ENCODE results near the gene DNAJC21.
A peak's percentile ranks its signal among the peaks of the same experiment; 100 is the strongest.

DNAJC21 gene

DNA sequence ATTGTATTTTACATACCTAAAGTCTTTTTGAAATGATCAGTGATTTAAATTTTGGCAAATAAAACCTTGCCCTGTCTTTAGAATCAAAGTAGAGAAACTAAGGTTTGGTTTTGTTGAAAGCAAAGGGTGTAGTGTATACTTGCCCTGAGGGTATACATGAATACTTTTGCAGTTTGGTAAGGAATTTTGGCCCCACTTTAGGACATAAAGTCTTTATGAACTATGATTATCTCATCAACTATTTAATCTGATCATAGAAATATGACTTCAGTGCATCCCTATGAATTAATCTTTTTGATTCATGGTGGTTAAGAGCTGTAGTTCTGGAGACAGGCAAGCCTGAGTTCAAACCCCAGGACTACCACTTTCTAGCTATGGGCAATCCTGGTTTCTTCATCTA is 31.7 kb upstream of the DNAJC21 start:
- H3K79me1 ChIP-seq (replicated peaks; ENCODE audit: low read length, poor library complexity, severe bottlenecking) = peaks cover 1% of the 10 kb centered on the region
- no peak overlapping the region for H2AK5ac ChIP-seq (ENCODE audit: low read length, severe bottlenecking)
- no peak overlapping the region for H3K23ac ChIP-seq (ENCODE audit: low read length in 2 of 2)
- H3K9me3 ChIP-seq (ENCODE audit: control insufficient read depth, low read length) = no peaks in the 10 kb centered on the region
- H2BK120ac ChIP-seq (ENCODE audit: low read depth, low read length) = no peak overlapping the region
- H2BK5ac ChIP-seq (ENCODE audit: low read depth, low read length, poor library complexity, severe bottlenecking) = no peak overlapping the region
- H3K9ac ChIP-seq (ENCODE audit: low read length) = no peak overlapping the region
- no peak overlapping the region for H3K18ac ChIP-seq (ENCODE audit: low read depth in 1 of 2, low read length in 2 of 2)
- H3K4me3 ChIP-seq (ENCODE audit: insufficient read depth in 1 of 2, low read depth in 1 of 2, low read length in 2 of 2) = no peak overlapping the region
- no peak overlapping the region for H2AFZ ChIP-seq (ENCODE audit: low read depth, low read length)
- no peak overlapping the region for H3K4ac ChIP-seq (ENCODE audit: low read depth in 1 of 2, low read length in 2 of 2)
- no peak overlapping the region for H4K91ac ChIP-seq (ENCODE audit: low read length)
- H2BK15ac ChIP-seq (ENCODE audit: low read depth, poor library complexity, severe bottlenecking) = no peak overlapping the region
- peaks cover 0 to 13% of the 10 kb centered on the region in 2 experiments for H3K36me3 ChIP-seq (ENCODE audit: control insufficient read depth in 1 of 2, insufficient read depth in 2 of 2, low read depth in 1 of 2, low read length in 2 of 2)
- H2BK12ac ChIP-seq (ENCODE audit: low read length in 2 of 2) = no peak overlapping the region
- H3K27ac ChIP-seq (ENCODE audit: low read length, poor library complexity, severe bottlenecking) = no peak overlapping the region
- H3K27me3 ChIP-seq (ENCODE audit: control insufficient read depth in 1 of 2, insufficient read depth in 1 of 2, low read length in 2 of 2) = no peaks in the 10 kb centered on the region
- H3K14ac ChIP-seq (ENCODE audit: low read length in 2 of 2) = no peak overlapping the region
- no peaks in the 10 kb centered on the region for H3K4me1 ChIP-seq (ENCODE audit: control insufficient read depth, insufficient read depth, low read depth, low read length)
- DNase-seq = no peak
- H3K4me2 ChIP-seq (ENCODE audit: low read length, poor library complexity, severe bottlenecking) = no peak overlapping the region
- no peak overlapping the region for H4K8ac ChIP-seq (ENCODE audit: low read length)

DNA sequence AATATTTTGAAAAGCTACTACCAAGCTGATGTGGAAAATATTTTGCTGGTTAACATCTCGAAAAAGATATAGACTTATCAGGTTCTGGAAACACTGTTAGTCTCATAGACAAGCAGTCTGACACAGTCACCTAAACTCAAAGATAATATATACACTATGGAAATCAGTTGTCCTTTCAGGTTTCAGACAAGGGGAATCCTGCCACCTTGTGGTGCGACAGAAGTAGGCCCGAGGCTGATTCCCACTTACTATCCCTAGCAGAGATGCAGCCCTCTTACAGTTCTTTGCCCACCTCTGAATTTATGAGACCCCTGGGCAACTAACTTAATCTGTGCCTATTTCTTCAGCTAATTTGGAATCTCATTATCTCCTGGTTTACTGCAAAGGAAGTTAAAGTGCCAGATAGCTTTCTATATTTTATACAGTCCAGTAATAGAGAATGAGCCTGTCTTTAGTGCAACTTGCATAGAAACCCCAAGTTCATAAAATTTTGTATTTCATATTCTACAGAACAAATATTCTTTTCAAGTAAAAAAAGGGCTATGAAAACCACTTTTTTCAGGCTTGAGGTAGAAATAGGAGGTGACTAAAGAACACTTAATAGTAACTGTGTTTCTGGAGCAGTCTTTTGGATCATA is 31.0 kb upstream of the DNAJC21 start:
- H2AK5ac ChIP-seq (ENCODE audit: low read length, severe bottlenecking) = no peak overlapping the region
- no peaks in the 10 kb centered on the region for H3K27me3 ChIP-seq (ENCODE audit: control insufficient read depth in 1 of 2, insufficient read depth in 1 of 2, low read length in 2 of 2)
- H3K23ac ChIP-seq (ENCODE audit: low read length in 2 of 2) = no peak overlapping the region
- H4K8ac ChIP-seq (ENCODE audit: low read length) = no peak overlapping the region
- no peaks in the 10 kb centered on the region for H3K9me3 ChIP-seq (ENCODE audit: control insufficient read depth, low read length)
- H3K79me1 ChIP-seq (replicated peaks; ENCODE audit: low read length, poor library complexity, severe bottlenecking) = peaks cover 1% of the 10 kb centered on the region
- H3K9ac ChIP-seq (ENCODE audit: low read length) = no peak overlapping the region
- no peak overlapping the region for H2BK12ac ChIP-seq (ENCODE audit: low read length in 2 of 2)
- no peak overlapping the region for H3K14ac ChIP-seq (ENCODE audit: low read length in 2 of 2)
- peaks cover 0 to 17% of the 10 kb centered on the region in 2 experiments for H3K36me3 ChIP-seq (ENCODE audit: control insufficient read depth in 1 of 2, insufficient read depth in 2 of 2, low read depth in 1 of 2, low read length in 2 of 2)
- H2BK120ac ChIP-seq (ENCODE audit: low read depth, low read length) = no peak overlapping the region
- H2AFZ ChIP-seq (ENCODE audit: low read depth, low read length) = no peak overlapping the region
- no peak overlapping the region for H2BK15ac ChIP-seq (ENCODE audit: low read depth, poor library complexity, severe bottlenecking)
- no peak overlapping the region for H2BK5ac ChIP-seq (ENCODE audit: low read depth, low read length, poor library complexity, severe bottlenecking)
- no peak overlapping the region for H3K18ac ChIP-seq (ENCODE audit: low read depth in 1 of 2, low read length in 2 of 2)
- WGBS = 0% methylated on average over 3 of the region's 3 CpGs
- no peak overlapping the region for H3K4me2 ChIP-seq (ENCODE audit: low read length, poor library complexity, severe bottlenecking)
- no peak overlapping the region for H3K27ac ChIP-seq (ENCODE audit: low read length, poor library complexity, severe bottlenecking)
- H3K4me1 ChIP-seq (ENCODE audit: control insufficient read depth, insufficient read depth, low read depth, low read length) = no peaks in the 10 kb centered on the region
- H3K4ac ChIP-seq (ENCODE audit: low read depth in 1 of 2, low read length in 2 of 2) = no peak overlapping the region
- no peak overlapping the region for H3K4me3 ChIP-seq (ENCODE audit: insufficient read depth in 1 of 2, low read depth in 1 of 2, low read length in 2 of 2)
- peak; percentile 76 for DNase-seq
- H4K91ac ChIP-seq (ENCODE audit: low read length) = no peak overlapping the region

DNA sequence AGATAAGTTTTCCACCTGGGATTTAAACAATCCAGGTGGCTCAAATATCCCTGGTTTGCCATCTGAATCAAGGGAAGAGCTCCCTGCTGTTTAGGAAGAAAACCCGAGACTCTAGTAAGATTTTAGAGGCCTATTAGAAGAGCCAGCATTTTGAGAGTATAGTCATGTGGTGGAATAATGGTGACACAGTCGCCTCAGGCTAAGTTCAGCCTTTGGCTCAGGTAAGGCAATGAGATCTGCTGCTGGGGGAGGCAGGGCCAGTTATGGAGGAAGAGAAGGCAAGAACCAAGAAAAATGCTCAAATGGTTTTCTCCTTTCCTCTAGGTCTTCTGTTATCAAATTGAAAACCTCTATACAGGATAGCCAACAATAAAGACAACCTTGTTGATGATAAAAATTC is 30.3 kb upstream of the DNAJC21 start:
- Histone ChIP-seq H2AK5ac (ENCODE audit: low read length, severe bottlenecking) (no peak overlapping the region), H2AFZ (ENCODE audit: low read depth, low read length) (no peak overlapping the region), H3K23ac (ENCODE audit: low read length in 2 of 2) (no peak overlapping the region), H2BK120ac (ENCODE audit: low read depth, low read length) (no peak overlapping the region), H3K27ac (ENCODE audit: low read length, poor library complexity, severe bottlenecking) (no peak overlapping the region), H3K4me2 (ENCODE audit: low read length, poor library complexity, severe bottlenecking) (no peak overlapping the region), H2BK5ac (ENCODE audit: low read depth, low read length, poor library complexity, severe bottlenecking) (no peak overlapping the region), H2BK12ac (ENCODE audit: low read length in 2 of 2) (no peak overlapping the region), H3K4me3 (ENCODE audit: insufficient read depth in 1 of 2, low read depth in 1 of 2, low read length in 2 of 2) (no peak overlapping the region), H4K91ac (ENCODE audit: low read length) (no peak overlapping the region), H4K8ac (ENCODE audit: low read length) (no peak overlapping the region), H3K79me1 (replicated peaks; ENCODE audit: low read length, poor library complexity, severe bottlenecking) (peaks cover 1% of the 10 kb centered on the region), H3K18ac (ENCODE audit: low read depth in 1 of 2, low read length in 2 of 2) (no peak overlapping the region), H3K9me3 (ENCODE audit: control insufficient read depth, low read length) (no peaks in the 10 kb centered on the region), H3K36me3 (ENCODE audit: control insufficient read depth in 1 of 2, insufficient read depth in 2 of 2, low read depth in 1 of 2, low read length in 2 of 2) (peaks cover 0 to 17% of the 10 kb centered on the region in 2 experiments), H3K4me1 (ENCODE audit: control insufficient read depth, insufficient read depth, low read depth, low read length) (no peaks in the 10 kb centered on the region), H3K4ac (ENCODE audit: low read depth in 1 of 2, low read length in 2 of 2) (no peak overlapping the region), H3K14ac (ENCODE audit: low read length in 2 of 2) (no peak overlapping the region), H3K9ac (ENCODE audit: low read length) (no peak overlapping the region), H2BK15ac (ENCODE audit: low read depth, poor library complexity, severe bottlenecking) (no peak overlapping the region), H3K27me3 (ENCODE audit: control insufficient read depth in 1 of 2, insufficient read depth in 1 of 2, low read length in 2 of 2) (no peaks in the 10 kb centered on the region)
- no peak for DNase-seq
- WGBS = 91% methylated on average over 2 of the region's 2 CpGs

DNA sequence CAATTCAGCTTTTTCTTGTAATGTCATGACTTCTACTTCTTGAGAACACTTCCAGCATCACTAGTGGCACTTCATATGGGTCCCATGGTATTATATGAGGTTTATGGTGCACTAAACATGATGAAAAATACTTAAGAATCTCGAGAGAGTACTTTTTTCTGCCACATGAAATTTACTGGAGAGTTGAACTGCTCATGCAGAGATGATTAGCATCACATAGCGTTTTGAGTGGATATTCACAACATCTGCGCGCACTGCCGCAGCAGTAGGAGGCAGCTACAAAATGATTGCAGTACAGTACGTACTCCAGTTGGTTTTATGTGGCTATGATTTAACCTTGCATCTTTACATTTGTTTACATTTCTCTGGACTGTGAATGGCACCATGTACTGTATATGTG is 28.7 kb upstream of the DNAJC21 start:
- no peaks in the 10 kb centered on the region for H3K9me3 ChIP-seq (ENCODE audit: control insufficient read depth, low read length)
- no peaks in the 10 kb centered on the region for H3K27me3 ChIP-seq (ENCODE audit: control insufficient read depth in 1 of 2, insufficient read depth in 1 of 2, low read length in 2 of 2)
- DNase-seq = no peak
- H2BK120ac ChIP-seq (ENCODE audit: low read depth, low read length) = no peak overlapping the region
- H3K23ac ChIP-seq (ENCODE audit: low read length in 2 of 2) = no peak overlapping the region
- H2BK5ac ChIP-seq (ENCODE audit: low read depth, low read length, poor library complexity, severe bottlenecking) = no peak overlapping the region
- H2BK12ac ChIP-seq (ENCODE audit: low read length in 2 of 2) = no peak overlapping the region
- no peaks in the 10 kb centered on the region for H3K4me1 ChIP-seq (ENCODE audit: control insufficient read depth, insufficient read depth, low read depth, low read length)
- no peak overlapping the region for H3K9ac ChIP-seq (ENCODE audit: low read length)
- no peak overlapping the region for H4K91ac ChIP-seq (ENCODE audit: low read length)
- H3K4me2 ChIP-seq (ENCODE audit: low read length, poor library complexity, severe bottlenecking) = no peak overlapping the region
- H4K8ac ChIP-seq (ENCODE audit: low read length) = no peak overlapping the region
- no peak overlapping the region for H3K14ac ChIP-seq (ENCODE audit: low read length in 2 of 2)
- H2BK15ac ChIP-seq (ENCODE audit: low read depth, poor library complexity, severe bottlenecking) = no peak overlapping the region
- peaks cover 5% of the 10 kb centered on the region for H3K79me1 ChIP-seq (replicated peaks; ENCODE audit: low read length, poor library complexity, severe bottlenecking)
- peaks cover 0 to 28% of the 10 kb centered on the region in 2 experiments for H3K36me3 ChIP-seq (ENCODE audit: control insufficient read depth in 1 of 2, insufficient read depth in 2 of 2, low read depth in 1 of 2, low read length in 2 of 2)
- no peak overlapping the region for H2AK5ac ChIP-seq (ENCODE audit: low read length, severe bottlenecking)
- H3K18ac ChIP-seq (ENCODE audit: low read depth in 1 of 2, low read length in 2 of 2) = no peak overlapping the region
- no peak overlapping the region for H3K4ac ChIP-seq (ENCODE audit: low read depth in 1 of 2, low read length in 2 of 2)
- H3K4me3 ChIP-seq (ENCODE audit: insufficient read depth in 1 of 2, low read depth in 1 of 2, low read length in 2 of 2) = no peak overlapping the region
- H3K27ac ChIP-seq (ENCODE audit: low read length, poor library complexity, severe bottlenecking) = no peak overlapping the region
- 94% methylated on average over 6 of the region's 6 CpGs for WGBS
- no peak overlapping the region for H2AFZ ChIP-seq (ENCODE audit: low read depth, low read length)
